Measurements from ENCODE around the gene PCDHGA9. TPM values are rescaled to one million over a fixed set of nuclear protein-coding genes. Genes with fewer than 3 reads are reported as not detected.
"Not testable (repeated sequence)": the region's sequence is repeated elsewhere in the genome, so short reads cannot be mapped to it uniquely, and the experiment has no call there.

PCDHGA9 gene
- total and polyA plus RNA-seq, 5 experiments from 2014 or later: 0.13 to 0.19 (median 0.14) TPM; not detected in 2

DNA sequence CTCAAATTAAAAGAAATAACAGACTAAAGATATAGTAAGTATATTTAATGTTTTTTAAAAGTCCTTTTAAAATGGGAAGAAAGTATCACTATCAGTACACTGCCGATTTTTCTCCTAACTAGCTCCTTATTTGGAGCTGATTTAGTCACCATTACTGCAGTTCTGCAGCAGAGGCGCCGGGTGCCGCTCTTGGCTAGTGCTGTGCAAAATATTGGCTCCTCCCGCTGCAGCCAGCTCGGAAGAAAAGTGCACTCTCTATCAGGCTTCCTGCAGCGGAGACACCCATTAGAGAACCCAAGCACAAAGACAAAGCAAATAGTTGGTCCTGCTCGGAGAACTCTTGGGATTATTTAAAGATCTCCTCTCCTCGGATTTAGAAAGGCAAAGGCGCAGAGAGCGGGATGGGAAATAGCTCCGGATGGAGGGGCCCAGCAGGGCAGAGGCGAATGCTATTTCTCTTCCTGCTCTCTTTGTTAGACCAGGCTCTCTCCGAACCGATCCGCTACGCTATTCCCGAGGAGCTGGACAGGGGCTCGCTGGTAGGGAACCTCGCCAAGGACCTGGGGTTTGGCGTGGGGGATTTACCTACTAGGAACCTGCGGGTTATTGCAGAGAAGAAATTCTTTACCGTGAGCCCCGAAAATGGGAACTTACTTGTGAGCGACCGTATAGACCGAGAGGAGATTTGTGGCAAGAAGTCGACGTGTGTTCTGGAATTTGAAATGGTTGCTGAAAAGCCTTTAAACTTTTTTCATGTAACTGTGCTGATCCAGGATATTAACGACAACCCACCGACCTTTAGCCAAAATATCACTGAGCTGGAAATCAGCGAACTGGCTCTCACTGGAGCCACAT lies 32.4 kb upstream of the PCDHGA9 start, which contains the start of gene PCDHGB3:
Gene PCDHGB3, plus strand, starts transcription at position 249 of the 855 bp plus-strand sequence. Its CDS starts 153 bp downstream, at position 402.
- peak within 1 kb of the TSS in 1 of 10 donors; percentile 42 for H3K27ac Mint-ChIP-seq
- POLR2A ChIA-PET: no interaction called here
- peaks cover 0 to 7% (median 4%) of the 10 kb centered on the region in 4 donors for H3K4me1 Mint-ChIP-seq
- peaks cover 0 to 88% (median 31%) of the 10 kb centered on the region in 9 donors for H3K9me3 Mint-ChIP-seq
- H3K4me3 Mint-ChIP-seq: peak within 1 kb of the TSS; percentile 65 to 91 (median 82)
- H3K36me3 Mint-ChIP-seq: peaks cover 17 to 52% (median 29%) of the 10 kb centered on the region in 3 donors
- ATAC-seq (peak; percentile 87 to 90), DNase-seq (peak in 5 of 10 donors; percentile 12 to 37 (median 22))
- H3K27me3 Mint-ChIP-seq: peaks cover 43 to 86% (median 73%) of the 10 kb centered on the region in 5 donors

- Mint-ChIP-seq H3K36me3 (peaks cover 12 to 47% (median 31%) of the 10 kb centered on the region in 3 donors), H3K27me3 (peaks cover 36 to 74% (median 68%) of the 10 kb centered on the region in 5 donors)
These were observed 30.8 kb upstream of the PCDHGA9 start for GRCh38 chr5:141371572-141372475.

DNA sequence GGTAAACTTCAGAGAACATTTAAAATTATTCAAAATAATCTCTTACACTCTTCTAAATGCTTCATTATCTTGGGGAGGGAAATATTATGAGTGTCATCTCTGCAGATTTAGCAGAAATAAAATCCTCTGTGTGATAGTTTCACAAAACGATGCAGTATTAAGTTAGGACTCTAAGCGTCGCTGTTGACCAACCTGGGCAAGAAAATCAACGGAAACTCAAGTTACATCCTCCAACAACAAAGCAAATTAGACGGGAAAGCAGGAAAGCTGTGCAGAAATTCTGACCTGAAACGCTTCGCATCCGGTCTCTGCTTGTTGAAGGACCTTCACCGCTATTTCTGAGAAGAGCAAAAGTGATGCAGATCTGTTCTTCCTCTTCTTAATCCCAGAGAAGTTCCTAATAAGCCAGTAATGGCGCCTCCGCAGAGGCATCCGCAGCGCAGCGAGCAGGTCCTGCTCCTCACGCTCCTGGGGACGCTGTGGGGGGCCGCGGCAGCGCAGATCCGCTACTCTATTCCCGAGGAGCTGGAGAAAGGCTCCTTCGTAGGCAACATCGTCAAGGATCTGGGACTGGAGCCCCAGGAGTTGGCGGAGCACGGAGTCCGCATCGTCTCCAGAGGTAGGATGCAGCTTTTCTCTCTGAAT lies 28.8 kb upstream of the PCDHGA9 start, which contains the start of gene PCDHGA6:
Gene PCDHGA6, plus strand, starts transcription at position 219 of the 645 bp plus-strand sequence. Its CDS starts 193 bp downstream, at position 412.
- peaks cover 29 to 70% (median 59%) of the 10 kb centered on the region in 5 donors for H3K27me3 Mint-ChIP-seq
- H3K9me3 Mint-ChIP-seq: peaks cover 0 to 87% (median 34%) of the 10 kb centered on the region in 9 donors
- peak within 1 kb of the TSS in 8 of 10 donors; percentile 15 to 56 (median 38) for H3K4me3 Mint-ChIP-seq

More at GRCh38 chr5:141371572-141372475, 30.8 kb upstream of the PCDHGA9 start:
- no peak for DNase-seq
- Mint-ChIP-seq H3K4me1 (peaks cover 0 to 7% (median 4%) of the 10 kb centered on the region in 4 donors), H3K27ac (peak overlapping the region in 1 of 10 donors; percentile 65), H3K4me3 (peak overlapping the region in 2 of 10 donors; percentile 10 to 60), H3K9me3 (peaks cover 0 to 84% (median 30%) of the 10 kb centered on the region in 9 donors)
- ATAC-seq: no peak
- POLR2A ChIA-PET: no interaction called here

GRCh38 chr5:141374627-141375026 lies 28.0 kb upstream of the PCDHGA9 start:
- DNase-seq: no peak
- Mint-ChIP-seq H3K4me1 (peaks cover 0 to 7% (median 4%) of the 10 kb centered on the region in 4 donors), H3K9me3 (peaks cover 0 to 90% (median 35%) of the 10 kb centered on the region in 9 donors), H3K27ac (no peak overlapping the region), H3K4me3 (no peak overlapping the region), H3K36me3 (peaks cover 16 to 64% (median 34%) of the 10 kb centered on the region in 3 donors), H3K27me3 (peaks cover 26 to 67% (median 54%) of the 10 kb centered on the region in 5 donors)
- no peak for ATAC-seq
- POLR2A ChIA-PET: no interaction called here

More for the DNA sequence above, 28.8 kb upstream of the PCDHGA9 start, which contains the start of gene PCDHGA6:
- POLR2A ChIA-PET: no interaction called here
- H3K36me3 Mint-ChIP-seq: peaks cover 16 to 60% (median 31%) of the 10 kb centered on the region in 3 donors
- DNase-seq: no peak
- peaks cover 0 to 7% (median 4%) of the 10 kb centered on the region in 4 donors for H3K4me1 Mint-ChIP-seq
- H3K27ac Mint-ChIP-seq: peak within 1 kb of the TSS in 1 of 10 donors; percentile 35
- no peak for ATAC-seq

GRCh38 chr5:141375444-141376155 lies 27.0 kb upstream of the PCDHGA9 start:
- peaks cover 11 to 64% (median 37%) of the 10 kb centered on the region in 3 donors for H3K36me3 Mint-ChIP-seq
- not testable (repeated sequence) for H3K4me1 Mint-ChIP-seq, ATAC-seq, H3K27ac Mint-ChIP-seq, H3K4me3 Mint-ChIP-seq, DNase-seq
- POLR2A ChIA-PET: interaction anchor here (0.6 kb wide), 1 partner anchor 47 kb away, joined by 3 read pairs; no protein-coding TSS in a partner anchor
- peaks cover 6 to 88% (median 38%) of the 10 kb centered on the region in 9 donors for H3K9me3 Mint-ChIP-seq
- H3K27me3 Mint-ChIP-seq: peaks cover 20 to 67% (median 54%) of the 10 kb centered on the region in 5 donors

DNA sequence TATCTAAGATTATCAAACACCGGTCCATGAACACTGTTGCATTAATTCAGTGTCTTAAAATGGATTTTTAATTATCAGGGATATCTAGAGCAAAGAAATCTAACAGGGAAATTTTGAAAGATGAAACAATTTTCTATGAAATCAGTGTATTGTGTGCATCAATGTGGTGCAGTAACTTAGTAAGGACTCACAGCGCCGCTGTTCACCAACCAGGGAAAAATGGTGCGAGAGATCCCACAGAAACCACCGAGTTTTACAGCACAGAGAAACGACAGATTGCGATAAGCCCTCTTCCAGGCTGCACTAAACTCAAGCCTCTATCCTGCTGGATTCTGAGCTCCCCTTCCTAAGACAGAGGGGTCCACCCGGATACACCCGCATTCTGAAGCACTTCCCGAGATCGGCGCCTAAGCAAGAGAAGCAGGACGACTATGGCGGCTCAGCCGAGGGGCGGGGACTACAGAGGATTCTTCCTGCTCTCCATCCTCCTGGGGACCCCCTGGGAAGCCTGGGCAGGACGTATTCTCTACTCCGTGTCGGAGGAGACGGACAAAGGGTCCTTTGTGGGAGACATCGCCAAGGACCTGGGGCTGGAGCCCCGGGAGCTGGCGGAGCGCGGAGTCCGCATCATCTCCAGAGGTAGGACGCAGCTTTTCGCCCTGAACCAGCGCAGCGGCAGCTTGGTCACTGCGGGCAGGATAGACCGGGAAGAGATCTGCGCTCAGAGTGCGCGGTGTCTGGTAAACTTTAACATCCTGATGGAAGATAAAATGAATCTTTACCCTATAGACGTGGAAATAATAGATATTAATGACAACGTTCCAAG lies 19.9 kb upstream of the PCDHGA9 start, which contains the start of gene PCDHGA7:
Gene PCDHGA7, plus strand, starts transcription at position 274 of the 826 bp plus-strand sequence. Its CDS starts 158 bp downstream, at position 432.
- Mint-ChIP-seq H3K4me3 (peak within 1 kb of the TSS; percentile 48 to 78 (median 72)), H3K9me3 (peaks cover 10 to 89% (median 48%) of the 10 kb centered on the region in 9 donors), H3K27ac (no peak within 1 kb of the TSS), H3K36me3 (peaks cover 14 to 72% (median 37%) of the 10 kb centered on the region in 3 donors), H3K27me3 (peaks cover 35 to 77% (median 63%) of the 10 kb centered on the region in 5 donors), H3K4me1 (peaks cover 0 to 2% (median 0%) of the 10 kb centered on the region in 4 donors)
- ATAC-seq (peak in 1 of 2 donors; percentile 55), DNase-seq (no peak)
- POLR2A ChIA-PET: no interaction called here

GRCh38 chr5:141383345-141383744 lies 19.2 kb upstream of the PCDHGA9 start:
- ATAC-seq (no peak), DNase-seq (no peak)
- H3K27ac Mint-ChIP-seq: no peak overlapping the region
- POLR2A ChIA-PET: no interaction called here
- H3K4me1 Mint-ChIP-seq: peaks cover 0 to 2% (median 0%) of the 10 kb centered on the region in 4 donors
- peak overlapping the region in 4 of 10 donors; percentile 7 to 76 (median 48) for H3K4me3 Mint-ChIP-seq
- H3K36me3 Mint-ChIP-seq: peaks cover 16 to 71% (median 39%) of the 10 kb centered on the region in 3 donors
- H3K27me3 Mint-ChIP-seq: peaks cover 37 to 80% (median 66%) of the 10 kb centered on the region in 5 donors
- peaks cover 13 to 87% (median 49%) of the 10 kb centered on the region in 9 donors for H3K9me3 Mint-ChIP-seq

DNA sequence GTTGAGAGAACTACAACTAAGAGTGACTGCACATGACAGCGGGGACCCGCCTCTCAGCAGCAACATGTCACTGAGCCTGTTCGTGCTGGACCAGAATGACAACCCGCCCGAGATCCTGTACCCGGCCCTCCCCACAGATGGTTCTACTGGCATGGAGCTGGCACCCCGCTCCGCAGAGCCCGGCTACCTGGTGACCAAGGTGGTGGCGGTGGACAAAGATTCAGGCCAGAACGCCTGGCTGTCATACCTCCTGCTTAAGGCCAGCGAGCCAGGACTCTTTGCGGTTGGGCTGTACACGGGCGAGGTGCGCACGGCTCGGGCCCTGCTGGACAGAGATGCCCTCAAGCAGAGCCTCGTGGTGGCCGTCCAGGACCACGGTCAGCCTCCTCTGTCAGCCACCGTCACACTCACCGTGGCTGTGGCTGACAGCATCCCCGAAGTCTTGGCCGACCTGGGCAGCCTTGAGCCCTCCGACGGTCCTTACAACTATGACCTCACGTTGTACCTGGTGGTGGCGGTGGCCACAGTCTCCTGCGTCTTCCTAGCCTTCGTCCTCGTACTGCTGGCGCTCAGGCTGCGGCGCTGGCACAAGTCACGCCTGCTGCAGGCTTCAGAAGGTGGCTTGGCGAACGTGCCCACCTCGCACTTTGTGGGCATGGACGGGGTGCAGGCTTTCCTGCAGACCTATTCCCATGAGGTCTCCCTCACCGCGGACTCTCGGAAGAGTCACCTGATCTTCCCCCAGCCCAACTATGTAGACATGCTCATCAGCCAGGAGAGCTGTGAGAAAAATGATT lies 17.9 kb upstream of the PCDHGA9 start:
- POLR2A ChIA-PET: no interaction called here
- peaks cover 0 to 2% (median 0%) of the 10 kb centered on the region in 4 donors for H3K4me1 Mint-ChIP-seq
- H3K27ac Mint-ChIP-seq: no peak overlapping the region
- ATAC-seq: no peak
- peaks cover 21 to 90% (median 51%) of the 10 kb centered on the region in 9 donors for H3K9me3 Mint-ChIP-seq
- peaks cover 43 to 84% (median 74%) of the 10 kb centered on the region in 5 donors for H3K27me3 Mint-ChIP-seq
- no peak overlapping the region for H3K4me3 Mint-ChIP-seq
- H3K36me3 Mint-ChIP-seq: peaks cover 18 to 69% (median 39%) of the 10 kb centered on the region in 3 donors
- DNase-seq: no peak

GRCh38 chr5:141387557-141388311 lies 14.8 kb upstream of the PCDHGA9 start, which contains the start of gene PCDHGB4:
Gene PCDHGB4, plus strand, starts transcription at chr5:141387698. Its CDS starts 187 bp downstream, at chr5:141387885.
- DNase-seq, POLR2A ChIA-PET, H3K4me1 Mint-ChIP-seq: not testable (repeated sequence)
- H3K27me3 Mint-ChIP-seq: peaks cover 46 to 89% (median 78%) of the 10 kb centered on the region in 5 donors
- peak within 1 kb of the TSS; percentile 14 to 72 (median 42) for H3K4me3 Mint-ChIP-seq
- peaks cover 14 to 88% (median 50%) of the 10 kb centered on the region in 9 donors for H3K9me3 Mint-ChIP-seq
- ATAC-seq: peak; percentile 68 to 78
- peaks cover 23 to 61% (median 36%) of the 10 kb centered on the region in 3 donors for H3K36me3 Mint-ChIP-seq
- peak within 1 kb of the TSS in 1 of 10 donors; percentile 53 for H3K27ac Mint-ChIP-seq

Data from naive thymus-derived CD8-positive, alpha-beta T cell (primary cell).